Activated T-cell treated with anti-CD3 and anti-CD28 coated beads, Interleukin-2, amount 50 U/mL, for 4 hours (primary cell): ENCODE measurements around the gene AQP3. TPM values are rescaled to one million over a fixed set of nuclear protein-coding genes. Genes with fewer than 3 reads are reported as not detected.
"Not testable (repeated sequence)": the region's sequence is repeated elsewhere in the genome, so short reads cannot be mapped to it uniquely, and the experiment has no call there.

Experiments
- ATAC-seq, 2 donors: fragments of 200-7000 bp; cut with Tn5 transposase; one replicate each; pipeline ENCODE4 v1.10.0; 2021
- DNase-seq: peaks from one replicate; pipeline ENCODE4 v3.0.0-alpha.2; 2020
- H3K27me3 Mint-ChIP-seq: one replicate; pipeline ENCODE4 v1.8.0; 2021; ENCODE audit warnings: low read depth, mixed read lengths
- H3K36me3 Mint-ChIP-seq: one replicate; pipeline ENCODE4 v1.8.0; 2022; ENCODE audit warnings: mixed read lengths; ENCODE audit not compliant: insufficient read depth
- H3K4me1 Mint-ChIP-seq: one replicate; pipeline ENCODE4 v1.8.0; 2021; ENCODE audit warnings: low read depth, mixed read lengths
- H3K4me3 Mint-ChIP-seq: one replicate; pipeline ENCODE4 v1.8.0; 2021; ENCODE audit warnings: mild to moderate bottlenecking, moderate library complexity, mixed read lengths
- H3K9me3 Mint-ChIP-seq: one replicate; pipeline ENCODE4 v1.8.0; 2021; ENCODE audit warnings: mixed read lengths
- total RNA-seq, 3 donors: library from RNA; stranded (reverse); gene quantifications; one replicate each; pipeline ENCODE4 v1.2.1, GENCODE V29; 2021

The AQP3 gene
- total RNA-seq, result 1 to 10 TPM; 4.5 to 5.5 (median 5.3) TPM

DNA sequence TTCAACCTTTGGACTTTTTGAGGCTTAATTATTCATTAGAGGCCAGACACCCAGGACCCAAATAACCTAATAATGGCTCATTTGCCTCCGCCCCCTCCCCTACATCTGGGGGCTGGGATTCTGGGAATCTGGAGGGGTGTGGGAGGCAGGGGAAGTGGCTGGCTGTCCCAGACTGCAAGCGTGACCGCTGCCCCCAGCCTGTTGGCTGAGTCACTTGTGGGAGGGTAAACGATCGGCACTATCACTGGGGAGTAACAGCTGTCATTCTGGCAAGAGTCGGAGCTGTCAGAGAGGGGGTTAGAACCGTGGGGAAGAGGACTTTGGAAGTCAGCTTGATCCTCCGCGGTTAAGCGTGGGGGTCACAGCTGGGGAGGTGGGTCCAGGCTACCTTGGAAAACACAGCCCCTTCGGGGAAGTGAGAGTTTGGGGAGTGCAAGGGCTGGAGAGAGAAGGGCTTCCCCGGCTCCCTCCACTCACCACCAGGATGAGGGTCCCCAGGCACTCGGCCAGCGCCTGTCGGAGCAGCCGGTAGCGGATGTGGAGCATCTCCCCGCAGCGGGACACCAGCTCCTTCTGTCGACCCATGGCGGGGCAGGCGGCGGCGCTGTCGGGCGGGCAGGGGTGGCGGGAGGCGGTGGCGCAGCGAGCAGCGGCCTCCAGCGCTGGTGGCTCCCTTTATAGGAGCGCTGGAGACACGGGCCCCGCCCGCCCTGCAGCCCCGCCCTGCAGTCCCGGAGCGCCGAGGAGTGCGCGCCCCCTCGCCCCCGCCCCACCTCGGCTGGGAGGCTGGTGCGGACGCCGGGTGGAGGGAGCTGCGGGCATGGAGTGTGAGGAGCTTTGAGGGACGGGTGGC, at the start of gene AQP3:
TSS of gene AQP3 (minus strand) at position 648 of the 853 bp plus-strand sequence. CDS start at position 585, 63 bp downstream.
- DNase-seq (peak; percentile 62), ATAC-seq (peak; percentile 74 to 75)
- Mint-ChIP-seq H3K36me3 (peaks cover 4% of the 10 kb centered on the region), H3K27me3 (no peaks in the 10 kb centered on the region), H3K9me3 (no peaks in the 10 kb centered on the region), H3K4me1 (peaks cover 45% of the 10 kb centered on the region), H3K4me3 (peak within 1 kb of the TSS; percentile 88)

- not testable (repeated sequence) for H3K9me3 Mint-ChIP-seq, ATAC-seq, H3K36me3 Mint-ChIP-seq, H3K27me3 Mint-ChIP-seq, DNase-seq, H3K4me3 Mint-ChIP-seq, H3K4me1 Mint-ChIP-seq
Observed at GRCh38 chr9:33493819-33494218, 46.4 kb upstream of the AQP3 start.

DNA sequence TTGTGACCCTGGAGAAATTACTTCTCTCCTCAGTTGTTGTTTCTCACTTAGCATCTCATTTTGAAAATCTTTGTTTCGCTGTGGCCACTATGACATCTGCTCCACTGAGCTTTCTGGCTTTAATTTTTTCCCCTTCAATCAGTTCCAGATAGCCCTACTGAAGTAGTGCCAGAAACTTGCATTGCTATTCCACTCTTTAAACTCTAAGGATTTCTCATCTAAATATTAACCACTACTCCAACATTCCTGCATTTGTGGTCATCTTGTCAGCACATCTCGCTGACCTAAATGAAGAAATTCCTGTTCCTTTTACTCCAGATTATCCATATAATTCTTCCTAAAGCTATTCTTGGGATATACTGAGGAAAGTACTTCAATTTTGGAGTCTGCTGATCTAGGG, 41.7 kb upstream of the AQP3 start:
- no peak for ATAC-seq
- Mint-ChIP-seq H3K9me3 (no peaks in the 10 kb centered on the region), H3K4me3 (no peak overlapping the region), H3K36me3 (no peaks in the 10 kb centered on the region), H3K27me3 (no peaks in the 10 kb centered on the region), H3K4me1 (no peaks in the 10 kb centered on the region)
- DNase-seq, result no peak

GRCh38 chr9:33485312-33485711, 37.9 kb upstream of the AQP3 start:
- not testable (repeated sequence) for DNase-seq, H3K4me3 Mint-ChIP-seq, H3K36me3 Mint-ChIP-seq, H3K9me3 Mint-ChIP-seq, H3K27me3 Mint-ChIP-seq, H3K4me1 Mint-ChIP-seq, ATAC-seq

DNA sequence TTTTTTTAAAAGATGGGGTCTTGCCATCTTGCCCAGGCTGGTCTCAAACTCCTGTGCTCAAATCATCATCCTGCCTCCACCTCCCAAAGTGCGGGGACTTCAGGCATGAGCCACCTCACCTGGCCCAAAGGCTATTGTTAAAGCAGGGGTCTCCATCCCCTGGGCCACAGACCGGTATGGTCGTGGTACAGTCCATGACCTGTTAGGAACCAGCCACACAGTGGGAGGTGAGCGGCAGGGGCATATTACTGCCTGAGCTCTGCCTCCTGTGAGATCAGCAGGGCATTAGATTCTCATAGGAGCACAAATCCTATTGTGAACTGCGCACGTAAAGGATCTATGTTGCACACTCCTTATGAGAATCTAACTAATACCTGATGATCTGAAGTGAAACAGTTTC, 33.6 kb upstream of the AQP3 start:
- H3K4me1 Mint-ChIP-seq, result no peaks in the 10 kb centered on the region
- no peaks in the 10 kb centered on the region for H3K9me3 Mint-ChIP-seq
- H3K36me3 Mint-ChIP-seq, result no peaks in the 10 kb centered on the region
- ATAC-seq (no peak), DNase-seq (no peak)
- no peaks in the 10 kb centered on the region for H3K27me3 Mint-ChIP-seq
- H3K4me3 Mint-ChIP-seq, result no peak overlapping the region

DNA sequence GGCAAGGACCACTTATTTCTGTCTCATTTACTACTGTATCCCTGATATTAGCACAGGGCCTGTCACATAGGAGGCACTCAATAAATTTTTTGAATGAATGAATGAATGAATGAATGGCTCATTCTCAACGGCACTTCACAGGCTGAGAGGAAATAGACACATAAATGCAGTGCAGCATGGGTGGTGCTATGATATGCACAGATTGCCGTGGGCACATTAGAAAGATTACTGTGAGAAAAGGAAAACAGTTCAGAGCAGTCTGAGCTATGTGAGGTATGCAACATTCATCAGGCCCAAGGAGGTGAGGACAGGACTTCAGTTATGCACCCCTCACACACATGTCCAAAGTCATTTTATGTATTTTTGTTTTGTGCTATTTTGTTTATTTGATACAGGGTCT, 32.7 kb upstream of the AQP3 start:
- no peak overlapping the region for H3K4me3 Mint-ChIP-seq
- ATAC-seq (no peak), DNase-seq (no peak)
- no peaks in the 10 kb centered on the region for H3K4me1 Mint-ChIP-seq
- H3K27me3 Mint-ChIP-seq, result no peaks in the 10 kb centered on the region
- H3K36me3 Mint-ChIP-seq, result no peaks in the 10 kb centered on the region
- no peaks in the 10 kb centered on the region for H3K9me3 Mint-ChIP-seq

DNA sequence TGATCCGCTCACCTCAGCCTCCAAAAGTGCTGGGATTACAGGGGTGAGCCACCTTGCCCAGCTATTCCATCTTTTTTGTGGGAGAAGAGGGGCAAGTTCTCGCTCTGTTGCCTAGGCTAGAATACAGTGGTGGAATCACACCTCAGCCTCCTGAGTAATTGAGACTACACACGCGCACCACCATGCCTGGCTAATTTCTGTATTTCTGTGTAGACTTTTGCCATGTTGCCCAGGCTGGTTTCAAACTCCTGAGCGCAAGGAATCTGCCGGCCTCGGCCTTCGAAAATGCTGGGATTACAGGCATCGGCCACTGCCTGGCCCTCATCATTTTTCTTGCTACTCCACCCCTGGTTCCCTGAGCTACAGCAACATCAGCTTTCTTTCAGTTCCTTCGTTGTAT, 29.1 kb upstream of the AQP3 start:
- H3K9me3 Mint-ChIP-seq, result no peaks in the 10 kb centered on the region
- peaks cover 4% of the 10 kb centered on the region for H3K36me3 Mint-ChIP-seq
- H3K4me1 Mint-ChIP-seq, result peaks cover 18% of the 10 kb centered on the region
- ATAC-seq, result no peak
- H3K4me3 Mint-ChIP-seq, result no peak overlapping the region
- no peaks in the 10 kb centered on the region for H3K27me3 Mint-ChIP-seq
- no peak for DNase-seq

GRCh38 chr9:33475357-33475756, 28.0 kb upstream of the AQP3 start:
- peaks cover 24% of the 10 kb centered on the region for H3K4me1 Mint-ChIP-seq
- no peak overlapping the region for H3K4me3 Mint-ChIP-seq
- H3K36me3 Mint-ChIP-seq, result peaks cover 8% of the 10 kb centered on the region
- no peaks in the 10 kb centered on the region for H3K27me3 Mint-ChIP-seq
- ATAC-seq, result no peak
- DNase-seq, result no peak
- H3K9me3 Mint-ChIP-seq, result no peaks in the 10 kb centered on the region

- peak; percentile 97 for DNase-seq
Observed at GRCh38 chr9:33473643-33474352, 26.4 kb upstream of the AQP3 start, which contains the start of gene NOL6. TSS of gene NOL6 (minus strand) at chr9:33473924. CDS start at chr9:33473842, 82 bp downstream.

GRCh38 chr9:33472881-33473615, 25.7 kb upstream of the AQP3 start:
- Mint-ChIP-seq H3K36me3 (peaks cover 27% of the 10 kb centered on the region), H3K9me3 (no peaks in the 10 kb centered on the region), H3K27me3 (no peaks in the 10 kb centered on the region), H3K4me1 (peaks cover 24% of the 10 kb centered on the region), H3K4me3 (peak overlapping the region; percentile 91)
- DNase-seq (no peak), ATAC-seq (no peak)

More at GRCh38 chr9:33473643-33474352, 26.4 kb upstream of the AQP3 start, which contains the start of gene NOL6:
- Mint-ChIP-seq H3K36me3 (peaks cover 21% of the 10 kb centered on the region), H3K4me1 (peaks cover 24% of the 10 kb centered on the region), H3K27me3 (no peaks in the 10 kb centered on the region), H3K9me3 (no peaks in the 10 kb centered on the region), H3K4me3 (peak within 1 kb of the TSS; percentile 91)
- ATAC-seq, result peak; percentile 99

DNA sequence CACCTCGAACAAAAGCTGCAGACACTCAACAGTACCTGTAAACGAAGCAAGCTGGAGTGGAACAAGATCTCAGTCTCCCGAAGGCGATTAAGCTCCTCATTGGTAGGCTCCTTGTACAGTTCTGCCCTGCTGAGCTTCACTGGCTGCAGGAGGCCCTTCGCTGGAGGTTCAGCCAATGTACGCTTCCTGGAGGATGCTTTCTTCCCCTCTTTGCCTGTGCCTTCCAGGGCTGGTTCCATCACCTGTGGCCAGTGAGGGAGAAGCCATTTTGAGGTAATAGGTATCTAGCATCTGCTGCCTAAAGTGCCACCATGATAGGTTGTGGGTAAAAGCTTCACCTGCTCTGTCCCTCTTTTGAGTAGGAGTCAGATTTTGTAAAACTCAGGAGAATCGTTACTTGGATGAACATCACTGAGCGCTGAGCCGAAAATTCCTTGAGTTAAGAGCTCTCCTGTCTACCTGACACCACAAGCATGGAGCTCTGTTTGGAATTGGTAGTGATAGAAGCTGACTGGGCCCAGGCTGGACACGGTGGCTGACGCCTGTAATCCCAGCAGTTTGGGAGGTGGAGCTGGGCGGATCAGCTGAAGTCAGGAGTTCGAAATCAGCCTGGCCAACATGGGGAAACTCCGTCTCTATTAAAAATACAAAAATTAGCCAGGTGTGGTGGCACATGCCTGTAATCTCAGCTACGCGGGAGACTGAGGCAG, 24.9 kb upstream of the AQP3 start:
- Mint-ChIP-seq H3K4me3 (peak overlapping the region; percentile 91), H3K9me3 (no peaks in the 10 kb centered on the region), H3K36me3 (peaks cover 30% of the 10 kb centered on the region), H3K27me3 (no peaks in the 10 kb centered on the region), H3K4me1 (peaks cover 24% of the 10 kb centered on the region)
- ATAC-seq, result no peak
- no peak for DNase-seq

- peaks cover 35% of the 10 kb centered on the region for H3K36me3 Mint-ChIP-seq
- H3K4me3 Mint-ChIP-seq, result peak overlapping the region; percentile 91
- no peak for ATAC-seq
- H3K4me1 Mint-ChIP-seq, result peaks cover 24% of the 10 kb centered on the region
- DNase-seq, result no peak
- no peaks in the 10 kb centered on the region for H3K9me3 Mint-ChIP-seq
- no peaks in the 10 kb centered on the region for H3K27me3 Mint-ChIP-seq
Observed at GRCh38 chr9:33471361-33471760, 24.0 kb upstream of the AQP3 start.

DNA sequence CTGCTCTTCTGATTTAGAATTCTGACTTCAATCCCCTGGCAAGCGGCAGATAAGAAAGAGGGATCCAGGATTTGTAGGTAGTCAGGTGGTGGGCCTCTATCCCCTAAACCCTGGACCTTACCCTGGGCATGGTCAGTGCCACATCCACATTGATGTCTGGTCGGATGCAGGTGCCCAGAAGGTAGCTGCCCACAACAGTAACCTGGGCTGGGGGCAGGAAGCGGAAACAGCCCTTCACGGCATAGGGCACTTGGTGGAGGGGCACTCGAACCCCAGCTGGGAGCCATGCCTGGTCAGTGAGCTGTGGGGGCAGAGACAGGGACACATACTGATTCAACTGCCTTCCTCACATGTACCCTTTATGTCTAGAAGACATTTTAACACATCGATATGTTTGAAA, 22.5 kb upstream of the AQP3 start:
- no peak for DNase-seq
- H3K4me1 Mint-ChIP-seq, result peaks cover 24% of the 10 kb centered on the region
- H3K9me3 Mint-ChIP-seq, result no peaks in the 10 kb centered on the region
- no peak overlapping the region for H3K4me3 Mint-ChIP-seq
- H3K36me3 Mint-ChIP-seq, result peaks cover 41% of the 10 kb centered on the region
- ATAC-seq, result no peak
- no peaks in the 10 kb centered on the region for H3K27me3 Mint-ChIP-seq
